Neural cell (in vitro differentiated cells): Measurements from ENCODE around the gene SDCCAG8. TPM values are rescaled to one million over a fixed set of nuclear protein-coding genes. Genes with fewer than 3 reads are reported as not detected.

Experiments
- H2AFZ ChIP-seq: fragments of 200-600, 300-800 bp; sonication (generic), shearing (Covaris generic); 2 replicates; pipeline ENCODE4 v1.6.0; 2014; ENCODE audit warnings: low read depth, mild to moderate bottlenecking, antibody characterized with exemption, low read length, moderate library complexity
- H3F3A ChIP-seq: fragments of 200-600 bp; shearing (Covaris generic); 2 replicates; pipeline ENCODE4 v1.6.1; 2016; ENCODE audit warnings: mild to moderate bottlenecking, moderate library complexity, mixed read lengths, antibody characterized with exemption, low read length; ENCODE audit not compliant: insufficient read depth, poor library complexity, severe bottlenecking
- H3K27ac ChIP-seq: fragments of 200-600, 300-800 bp; sonication (generic), shearing (Covaris generic); 2 replicates; pipeline ENCODE4 v1.5.1; 2014; ENCODE audit warnings: mild to moderate bottlenecking, low read length, moderate library complexity
- H3K27me3 ChIP-seq: fragments of 300-800, 200-600 bp; sonication (generic), shearing (Covaris generic); 2 replicates; pipeline ENCODE4 v1.6.0; 2014; ENCODE audit warnings: mild to moderate bottlenecking, low read depth, low read length, moderate library complexity; ENCODE audit not compliant: insufficient read depth
- H3K36me3 ChIP-seq: fragments of 300-800, 200-600 bp; sonication (generic), shearing (Covaris generic); 2 replicates; pipeline ENCODE4 v1.5.1; 2014; ENCODE audit warnings: mild to moderate bottlenecking, antibody characterized with exemption, low read length, moderate library complexity; ENCODE audit not compliant: insufficient read depth
- H3K4me2 ChIP-seq: fragments of 300-800, 200-600 bp; sonication (generic), shearing (Covaris generic); 2 replicates; pipeline ENCODE4 v1.6.0; 2014; ENCODE audit warnings: mild to moderate bottlenecking, low read length
- H3K4me3 ChIP-seq: fragments of 300-800, 200-600 bp; sonication (generic), shearing (Covaris generic); 2 replicates; pipeline ENCODE4 v1.5.1; 2014; ENCODE audit warnings: mild to moderate bottlenecking, low read length, moderate library complexity
- H3K79me2 ChIP-seq: fragments of 200-600 bp; shearing (Covaris generic); replicated peaks from 2 replicates; pipeline ENCODE4 v1.6.0; 2014; ENCODE audit warnings: mild to moderate bottlenecking, low read length, moderate library complexity; ENCODE audit not compliant: insufficient read depth
- H3K9ac ChIP-seq: fragments of 300-800, 200-600 bp; sonication (generic), shearing (Covaris generic); 2 replicates; pipeline ENCODE4 v1.6.1; 2016; ENCODE audit warnings: mild to moderate bottlenecking, low read length, mixed read lengths
- H3K9me2 ChIP-seq: fragments of 200-600 bp; shearing (Covaris generic); 2 replicates; pipeline ENCODE4 v1.6.1; 2016; ENCODE audit warnings: mild to moderate bottlenecking, low read length, mixed read lengths; ENCODE audit not compliant: insufficient read depth
- H3K9me3 ChIP-seq: fragments of 200-600, 300-800 bp; sonication (generic), shearing (Covaris generic); 2 replicates; pipeline ENCODE4 v1.6.1; 2016; ENCODE audit warnings: mild to moderate bottlenecking, mixed run types, low read length, moderate library complexity, mixed read lengths
- H4K20me1 ChIP-seq: fragments of 200-600 bp; shearing (Covaris generic); 2 replicates; pipeline ENCODE4 v1.6.1; 2016; ENCODE audit warnings: mild to moderate bottlenecking, mixed run types; ENCODE audit not compliant: insufficient read depth
- EP300 ChIP-seq: fragments of 450-650 bp; conservative IDR thresholded peaks from 2 replicates; pipeline ENCODE4 v1.6.1; 2014; ENCODE audit warnings: antibody characterized with exemption, mild to moderate bottlenecking, moderate library complexity; ENCODE audit not compliant: poor library complexity, severe bottlenecking
- EZH2 ChIP-seq: fragments of 200-600, 300-800 bp; shearing (Covaris generic), sonication (generic); IDR thresholded peaks from 2 replicates; pipeline ENCODE4 v1.6.1; 2014; ENCODE audit warnings: antibody characterized with exemption, low read length, borderline replicate concordance, mild to moderate bottlenecking; ENCODE audit not compliant: insufficient read depth, poor library complexity, severe bottlenecking
- MXI1 ChIP-seq: fragments of 450-650 bp; conservative IDR thresholded peaks from 2 replicates; pipeline ENCODE4 v1.6.1; 2014; ENCODE audit warnings: antibody characterized with exemption, mild to moderate bottlenecking; ENCODE audit not compliant: poor library complexity, severe bottlenecking
- POLR2AphosphoS5 ChIP-seq: IDR thresholded peaks from 2 replicates; pipeline ENCODE4 v1.6.1; 2012
- RAD21 ChIP-seq: fragments of 450-650 bp; conservative IDR thresholded peaks from 2 replicates; pipeline ENCODE4 v1.6.1; 2014; ENCODE audit warnings: antibody characterized with exemption, mild to moderate bottlenecking, moderate library complexity
- REST ChIP-seq: IDR thresholded peaks from 2 replicates; pipeline ENCODE4 v1.6.1; 2012; ENCODE audit warnings: borderline replicate concordance
- SMC3 ChIP-seq: fragments of 450-650 bp; conservative IDR thresholded peaks from 2 replicates; pipeline ENCODE4 v1.6.1; 2014; ENCODE audit warnings: antibody characterized with exemption, mild to moderate bottlenecking, moderate library complexity; ENCODE audit not compliant: poor library complexity
- TAF1 ChIP-seq: IDR thresholded peaks from 2 replicates; pipeline ENCODE4 v1.6.1; 2012; ENCODE audit warnings: low read depth
- polyA plus RNA-seq: library from polyadenylated mRNA; depleted of rRNA; stranded (reverse); fragments of >200 nt; gene quantifications from 2 replicates; pipeline ENCODE4 v1.2.3, GENCODE V29; 2014
- TF ChIP-seq, protein P1 (sequence below): fragments of 450-650 bp; IDR thresholded peaks from 2 replicates; pipeline ENCODE4 v1.5.1; 2014; ENCODE audit warnings: antibody characterized with exemption, mild to moderate bottlenecking, moderate library complexity; ENCODE audit not compliant: poor library complexity, severe bottlenecking

The SDCCAG8 gene
- polyA plus RNA-seq, 1 donor from 2014 or later: 32.2 TPM

- Histone ChIP-seq H3K79me2 (no peaks in the 10 kb centered on the region), H3K9me3 (no peaks in the 10 kb centered on the region), H2AFZ (no peak overlapping the region), H4K20me1 (no peaks in the 10 kb centered on the region), H3K4me3 (no peak overlapping the region), H3F3A (no peaks in the 10 kb centered on the region), H3K36me3 (no peaks in the 10 kb centered on the region), H3K4me2 (no peak overlapping the region), H3K9ac (no peak overlapping the region), H3K27me3 (no peaks in the 10 kb centered on the region), H3K9me2 (no peaks in the 10 kb centered on the region), H3K27ac (no peak overlapping the region)
- no peak for TF ChIP-seq MXI1
- TF ChIP-seq POLR2AphosphoS5: no peak
- no peak for TF ChIP-seq SMC3
- TF ChIP-seq, protein P1, sequence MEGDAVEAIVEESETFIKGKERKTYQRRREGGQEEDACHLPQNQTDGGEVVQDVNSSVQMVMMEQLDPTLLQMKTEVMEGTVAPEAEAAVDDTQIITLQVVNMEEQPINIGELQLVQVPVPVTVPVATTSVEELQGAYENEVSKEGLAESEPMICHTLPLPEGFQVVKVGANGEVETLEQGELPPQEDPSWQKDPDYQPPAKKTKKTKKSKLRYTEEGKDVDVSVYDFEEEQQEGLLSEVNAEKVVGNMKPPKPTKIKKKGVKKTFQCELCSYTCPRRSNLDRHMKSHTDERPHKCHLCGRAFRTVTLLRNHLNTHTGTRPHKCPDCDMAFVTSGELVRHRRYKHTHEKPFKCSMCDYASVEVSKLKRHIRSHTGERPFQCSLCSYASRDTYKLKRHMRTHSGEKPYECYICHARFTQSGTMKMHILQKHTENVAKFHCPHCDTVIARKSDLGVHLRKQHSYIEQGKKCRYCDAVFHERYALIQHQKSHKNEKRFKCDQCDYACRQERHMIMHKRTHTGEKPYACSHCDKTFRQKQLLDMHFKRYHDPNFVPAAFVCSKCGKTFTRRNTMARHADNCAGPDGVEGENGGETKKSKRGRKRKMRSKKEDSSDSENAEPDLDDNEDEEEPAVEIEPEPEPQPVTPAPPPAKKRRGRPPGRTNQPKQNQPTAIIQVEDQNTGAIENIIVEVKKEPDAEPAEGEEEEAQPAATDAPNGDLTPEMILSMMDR: no peak
- TF ChIP-seq TAF1: no peak
- no peak for TF ChIP-seq REST
- TF ChIP-seq EP300: no peak
- TF ChIP-seq RAD21: no peak
- no peak for TF ChIP-seq EZH2
Measured at GRCh38 chr1:243474136-243474881, 218.5 kb downstream of the SDCCAG8 start.

DNA sequence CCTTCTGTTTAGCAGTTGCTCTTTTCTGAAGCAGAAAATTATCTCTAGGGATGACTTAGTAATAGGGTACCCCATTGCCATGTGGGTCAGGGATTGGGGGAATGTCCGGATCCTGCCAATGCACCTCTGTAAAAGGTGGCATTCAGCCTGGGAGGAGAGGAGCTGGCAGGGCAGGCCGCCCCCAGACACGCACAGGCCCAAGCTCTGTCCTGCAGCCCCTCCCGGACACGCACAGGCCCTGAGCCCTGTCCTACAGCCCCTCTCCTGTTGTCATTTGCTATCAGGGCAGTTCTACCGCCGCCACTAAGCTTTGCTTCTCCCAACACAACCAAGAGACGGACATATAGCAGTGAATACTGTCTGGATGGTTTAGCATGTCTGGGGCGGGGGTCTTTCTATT lies 219.1 kb downstream of the SDCCAG8 start:
- H3K9me2 ChIP-seq: no peaks in the 10 kb centered on the region
- TF ChIP-seq EP300: no peak
- TF ChIP-seq MXI1: no peak
- TF ChIP-seq POLR2AphosphoS5: no peak
- TF ChIP-seq, protein P1: no peak
- TF ChIP-seq RAD21: no peak
- no peak for TF ChIP-seq SMC3
- no peak for TF ChIP-seq REST
- no peak for TF ChIP-seq TAF1
- TF ChIP-seq EZH2: no peak
- H3K4me3 ChIP-seq: no peak overlapping the region
- no peaks in the 10 kb centered on the region for H3F3A ChIP-seq
- H3K27me3 ChIP-seq: no peaks in the 10 kb centered on the region
- no peak overlapping the region for H3K4me2 ChIP-seq
- H3K9ac ChIP-seq: no peak overlapping the region
- H3K79me2 ChIP-seq: no peaks in the 10 kb centered on the region
- H3K27ac ChIP-seq: no peak overlapping the region
- H4K20me1 ChIP-seq: no peaks in the 10 kb centered on the region
- no peaks in the 10 kb centered on the region for H3K36me3 ChIP-seq
- H3K9me3 ChIP-seq: no peaks in the 10 kb centered on the region
- no peak overlapping the region for H2AFZ ChIP-seq
